GM12874 (cell line): ENCODE measurements around the gene ZBTB40.

Experiments used
- TF ChIP-seq, protein P1 (sequence below): IDR thresholded peaks from 2 replicates; pipeline ENCODE4 v1.5.1; 2011; ENCODE audit warnings: low read depth, mild to moderate bottlenecking, control low read depth, low read length, moderate library complexity; ENCODE audit not compliant: insufficient read depth

ZBTB40 gene

DNA sequence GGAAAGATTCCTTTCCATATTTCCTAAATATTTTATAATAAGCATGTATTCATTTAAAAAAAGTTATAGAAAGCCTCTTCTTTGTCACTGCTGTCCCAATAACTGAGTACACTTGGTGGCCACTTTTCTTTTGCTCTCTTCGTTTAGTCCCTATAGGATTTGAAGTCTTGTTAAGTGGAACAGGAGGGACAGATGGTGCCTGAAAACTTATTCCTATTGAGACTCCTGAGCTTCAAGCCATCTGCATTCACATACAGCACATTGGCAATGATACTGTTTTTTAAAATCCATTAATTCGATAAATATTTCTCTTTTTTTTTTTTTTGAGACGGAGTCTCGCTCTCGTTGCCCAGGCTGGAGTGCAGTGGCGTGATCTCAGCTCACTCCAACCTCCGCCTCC lies 2.0 kb upstream of the ZBTB40 start:
- TF ChIP-seq, protein P1, sequence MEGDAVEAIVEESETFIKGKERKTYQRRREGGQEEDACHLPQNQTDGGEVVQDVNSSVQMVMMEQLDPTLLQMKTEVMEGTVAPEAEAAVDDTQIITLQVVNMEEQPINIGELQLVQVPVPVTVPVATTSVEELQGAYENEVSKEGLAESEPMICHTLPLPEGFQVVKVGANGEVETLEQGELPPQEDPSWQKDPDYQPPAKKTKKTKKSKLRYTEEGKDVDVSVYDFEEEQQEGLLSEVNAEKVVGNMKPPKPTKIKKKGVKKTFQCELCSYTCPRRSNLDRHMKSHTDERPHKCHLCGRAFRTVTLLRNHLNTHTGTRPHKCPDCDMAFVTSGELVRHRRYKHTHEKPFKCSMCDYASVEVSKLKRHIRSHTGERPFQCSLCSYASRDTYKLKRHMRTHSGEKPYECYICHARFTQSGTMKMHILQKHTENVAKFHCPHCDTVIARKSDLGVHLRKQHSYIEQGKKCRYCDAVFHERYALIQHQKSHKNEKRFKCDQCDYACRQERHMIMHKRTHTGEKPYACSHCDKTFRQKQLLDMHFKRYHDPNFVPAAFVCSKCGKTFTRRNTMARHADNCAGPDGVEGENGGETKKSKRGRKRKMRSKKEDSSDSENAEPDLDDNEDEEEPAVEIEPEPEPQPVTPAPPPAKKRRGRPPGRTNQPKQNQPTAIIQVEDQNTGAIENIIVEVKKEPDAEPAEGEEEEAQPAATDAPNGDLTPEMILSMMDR = no peak

DNA sequence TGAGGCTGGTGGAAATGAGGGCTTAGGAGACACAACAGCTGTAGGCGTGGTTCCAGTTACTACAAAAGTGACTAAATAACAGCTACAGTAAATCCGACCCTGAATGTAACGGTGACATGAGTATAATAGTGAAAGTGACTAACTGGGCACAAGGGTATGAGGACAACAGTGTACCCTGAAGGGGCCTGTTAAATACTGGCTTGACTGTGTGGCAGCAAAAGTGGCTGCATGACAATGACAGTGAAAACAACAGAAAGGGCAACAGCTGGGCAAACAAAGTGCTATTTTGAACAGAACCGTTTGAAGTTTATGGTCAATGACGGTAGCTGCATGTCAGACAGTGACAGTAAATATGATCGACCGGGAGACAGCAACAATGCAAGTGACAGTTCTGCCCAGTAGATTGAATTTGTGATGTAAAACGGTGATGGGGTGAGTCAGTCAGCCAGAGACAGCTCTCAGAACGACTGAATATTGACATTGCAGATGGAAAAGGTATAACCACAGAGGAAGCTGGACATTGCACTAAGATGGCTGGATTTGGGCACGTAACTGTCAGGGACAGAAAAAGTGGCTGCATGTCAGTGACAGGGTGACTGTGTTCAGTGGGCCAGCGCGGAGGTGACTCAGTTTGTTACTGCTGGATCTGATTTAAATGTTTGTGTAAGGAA lies 1.2 kb upstream of the ZBTB40 start:
- TF ChIP-seq, protein P1 = no peak

- TF ChIP-seq, protein P1 = no peak
These were observed 868 bp downstream of the ZBTB40 start for GRCh38 chr1:22452481-22452957.

DNA sequence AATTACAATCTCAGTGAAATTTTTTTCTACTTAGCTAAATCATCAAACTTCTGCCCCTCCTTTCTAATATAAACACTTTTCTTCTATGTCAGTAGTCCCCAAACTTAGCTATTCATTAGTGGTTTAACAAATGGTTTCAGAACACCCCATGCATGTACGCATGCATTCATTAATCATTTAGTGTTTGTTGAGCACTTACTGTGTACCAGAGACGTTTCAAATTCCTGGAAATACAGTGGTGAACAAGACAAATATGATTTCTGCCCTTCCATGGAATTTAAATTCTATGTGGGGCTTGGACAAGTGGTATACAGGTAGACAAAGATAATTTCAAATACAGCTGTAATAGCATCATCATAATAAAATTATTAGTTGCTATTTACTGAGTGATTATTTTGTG lies 1.5 kb downstream of the ZBTB40 start:
- TF ChIP-seq, protein P1 = no peak

GRCh38 chr1:22454476-22455056 lies 2.9 kb downstream of the ZBTB40 start:
- TF ChIP-seq, protein P1 = no peak

GRCh38 chr1:22457345-22457744 lies 5.7 kb downstream of the ZBTB40 start:
- TF ChIP-seq, protein P1 = no peak

DNA sequence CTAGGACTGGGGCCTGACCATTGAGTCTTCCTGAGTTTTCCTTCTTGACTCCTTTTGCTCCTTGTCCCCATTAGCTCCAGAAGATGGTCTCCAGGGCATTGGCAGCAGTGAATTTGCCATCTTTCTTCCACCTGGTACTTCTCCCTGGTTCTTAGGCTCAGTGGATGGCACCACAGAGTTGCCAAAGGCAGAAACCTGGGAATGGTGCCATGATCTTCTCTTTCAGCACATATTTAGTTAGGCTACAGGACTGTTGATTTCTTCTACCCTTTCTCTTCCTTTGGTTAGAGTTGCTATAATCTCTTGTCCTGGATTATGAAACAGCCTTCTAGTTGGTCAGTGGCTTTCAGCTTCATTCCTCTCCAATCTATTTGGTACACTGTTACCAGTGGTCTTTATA lies 6.2 kb downstream of the ZBTB40 start:
- TF ChIP-seq, protein P1 = no peak
